ENCODE results near the gene OR5H1. TPM values are rescaled to one million over a fixed set of nuclear protein-coding genes. Genes with fewer than 3 reads are reported as not detected.

Gene OR5H1
- total RNA-seq = not detected in 2 replicates

DNA sequence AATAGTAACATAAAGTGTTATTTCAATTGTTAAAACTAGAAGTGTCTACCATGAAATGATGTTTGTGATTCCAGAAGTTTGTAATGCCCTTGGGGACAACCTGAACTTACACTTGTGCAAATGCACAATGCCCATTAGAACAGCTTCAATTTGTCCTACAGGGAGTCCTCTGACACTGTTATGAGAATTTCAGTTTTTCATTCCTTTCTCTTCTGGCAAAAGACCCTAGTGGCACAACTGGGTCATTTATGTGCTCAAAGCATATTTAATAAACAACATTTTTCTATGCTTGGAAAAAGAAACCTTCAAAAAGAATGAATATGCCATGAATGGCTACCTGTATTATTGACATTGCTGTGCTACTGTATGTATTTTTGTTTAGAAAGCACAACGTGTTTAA lies at the start of gene OR5H1:
TSS of gene OR5H1 (plus strand) at position 301 of the 400 bp plus-strand sequence. CDS start 1,977 bp downstream, outside the sequence.
- DNase-seq (ENCODE audit: low read depth) = no peak
- Histone ChIP-seq H3K27me3 (ENCODE audit: control insufficient read depth, insufficient read depth, low read length) (no peaks in the 10 kb centered on the region), H3K36me3 (ENCODE audit: control insufficient read depth, insufficient read depth, low read length) (no peaks in the 10 kb centered on the region), H3K4me3 (ENCODE audit: low read depth, low read length) (no peak within 1 kb of the TSS)
- FAIRE-seq = no peak
- TF ChIP-seq, protein P1, sequence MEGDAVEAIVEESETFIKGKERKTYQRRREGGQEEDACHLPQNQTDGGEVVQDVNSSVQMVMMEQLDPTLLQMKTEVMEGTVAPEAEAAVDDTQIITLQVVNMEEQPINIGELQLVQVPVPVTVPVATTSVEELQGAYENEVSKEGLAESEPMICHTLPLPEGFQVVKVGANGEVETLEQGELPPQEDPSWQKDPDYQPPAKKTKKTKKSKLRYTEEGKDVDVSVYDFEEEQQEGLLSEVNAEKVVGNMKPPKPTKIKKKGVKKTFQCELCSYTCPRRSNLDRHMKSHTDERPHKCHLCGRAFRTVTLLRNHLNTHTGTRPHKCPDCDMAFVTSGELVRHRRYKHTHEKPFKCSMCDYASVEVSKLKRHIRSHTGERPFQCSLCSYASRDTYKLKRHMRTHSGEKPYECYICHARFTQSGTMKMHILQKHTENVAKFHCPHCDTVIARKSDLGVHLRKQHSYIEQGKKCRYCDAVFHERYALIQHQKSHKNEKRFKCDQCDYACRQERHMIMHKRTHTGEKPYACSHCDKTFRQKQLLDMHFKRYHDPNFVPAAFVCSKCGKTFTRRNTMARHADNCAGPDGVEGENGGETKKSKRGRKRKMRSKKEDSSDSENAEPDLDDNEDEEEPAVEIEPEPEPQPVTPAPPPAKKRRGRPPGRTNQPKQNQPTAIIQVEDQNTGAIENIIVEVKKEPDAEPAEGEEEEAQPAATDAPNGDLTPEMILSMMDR (IDR thresholded peaks at IDR 0.05; ENCODE audit: insufficient read depth, low read length, severe bottlenecking) = no peak

DNA sequence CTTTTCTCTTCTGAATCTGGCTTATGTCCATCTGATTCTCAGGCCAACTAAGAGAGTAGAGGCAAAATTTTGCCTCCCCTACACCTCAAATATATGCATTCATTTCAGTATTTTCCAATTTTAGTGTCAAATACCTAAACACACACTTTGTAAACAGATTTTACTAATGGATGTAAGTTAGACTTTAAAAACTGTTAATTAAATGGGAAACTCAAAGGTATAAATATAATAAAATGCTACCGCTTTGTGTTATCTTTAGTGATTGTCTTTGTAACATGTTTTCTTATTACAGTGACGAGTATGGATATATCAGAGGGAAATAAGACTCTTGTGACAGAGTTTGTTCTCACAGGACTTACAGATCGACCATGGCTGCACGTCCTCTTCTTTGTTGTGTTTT lies 43.6 kb upstream of the OR5H1 start, which contains the start of gene OR5AC2:
TSS of gene OR5AC2 (plus strand) at position 301 of the 400 bp plus-strand sequence. CDS start at position 301, 0 bp downstream.
- DNase-seq (ENCODE audit: low read depth) = no peak
- Histone ChIP-seq H3K36me3 (ENCODE audit: control insufficient read depth, insufficient read depth, low read length) (no peaks in the 10 kb centered on the region), H3K27me3 (ENCODE audit: control insufficient read depth, insufficient read depth, low read length) (no peaks in the 10 kb centered on the region), H3K4me3 (ENCODE audit: low read depth, low read length) (no peak within 1 kb of the TSS)
- no peak for FAIRE-seq
- TF ChIP-seq, protein P1 (IDR thresholded peaks at IDR 0.05; ENCODE audit: insufficient read depth, low read length, severe bottlenecking) = no peak

DNA sequence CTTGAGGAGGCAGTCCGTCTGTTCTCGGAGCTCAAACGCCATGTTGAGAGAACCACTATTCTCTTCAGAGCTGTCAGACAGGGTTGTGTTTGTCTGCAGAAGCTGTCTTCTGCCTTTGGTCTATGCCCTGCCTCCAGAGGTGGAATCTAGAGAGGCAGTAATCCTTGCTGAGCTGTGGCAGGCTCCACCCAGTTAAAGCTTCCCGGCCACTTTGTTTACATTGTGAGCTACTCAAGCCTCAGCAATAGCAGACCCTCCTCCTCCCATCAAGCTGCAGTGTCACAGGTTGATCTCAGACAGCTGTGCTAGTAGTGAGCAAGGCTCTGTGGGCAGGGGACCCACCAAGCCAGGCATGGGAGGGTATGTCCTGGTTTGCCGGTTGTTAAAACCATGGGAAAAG lies 34.6 kb upstream of the OR5H1 start:
- DNase-seq (ENCODE audit: low read depth) (peak; percentile 7), FAIRE-seq (no peak)
- TF ChIP-seq, protein P1 (IDR thresholded peaks at IDR 0.05; ENCODE audit: insufficient read depth, low read length, severe bottlenecking) = no peak
- Histone ChIP-seq H3K27me3 (ENCODE audit: control insufficient read depth, insufficient read depth, low read length) (no peaks in the 10 kb centered on the region), H3K36me3 (ENCODE audit: control insufficient read depth, insufficient read depth, low read length) (no peaks in the 10 kb centered on the region), H3K4me3 (ENCODE audit: low read depth, low read length) (no peak overlapping the region)

DNA sequence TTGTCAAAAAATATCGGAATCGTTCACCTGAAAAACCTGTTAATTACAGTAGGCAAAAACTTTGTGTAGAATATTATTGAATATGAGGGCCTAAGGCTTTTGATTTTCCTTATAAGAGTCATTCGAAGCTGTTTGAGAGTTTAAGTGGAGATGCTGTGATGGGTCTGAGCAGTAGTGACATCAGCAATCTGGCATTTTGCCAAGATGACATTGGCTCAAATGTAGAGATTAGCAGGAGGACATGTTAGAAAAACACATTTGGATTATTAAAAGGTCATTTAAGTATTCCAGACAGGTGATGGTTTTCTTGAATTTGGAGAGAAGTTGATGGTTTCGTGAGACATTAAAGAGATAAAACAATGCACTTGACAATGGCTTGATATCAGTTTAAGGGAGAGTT lies 30.7 kb upstream of the OR5H1 start:
- Histone ChIP-seq H3K36me3 (ENCODE audit: control insufficient read depth, insufficient read depth, low read length) (no peaks in the 10 kb centered on the region), H3K27me3 (ENCODE audit: control insufficient read depth, insufficient read depth, low read length) (no peaks in the 10 kb centered on the region), H3K4me3 (ENCODE audit: low read depth, low read length) (no peak overlapping the region)
- FAIRE-seq (no peak), DNase-seq (ENCODE audit: low read depth) (no peak)
- TF ChIP-seq, protein P1 (IDR thresholded peaks at IDR 0.05; ENCODE audit: insufficient read depth, low read length, severe bottlenecking) = no peak

DNA sequence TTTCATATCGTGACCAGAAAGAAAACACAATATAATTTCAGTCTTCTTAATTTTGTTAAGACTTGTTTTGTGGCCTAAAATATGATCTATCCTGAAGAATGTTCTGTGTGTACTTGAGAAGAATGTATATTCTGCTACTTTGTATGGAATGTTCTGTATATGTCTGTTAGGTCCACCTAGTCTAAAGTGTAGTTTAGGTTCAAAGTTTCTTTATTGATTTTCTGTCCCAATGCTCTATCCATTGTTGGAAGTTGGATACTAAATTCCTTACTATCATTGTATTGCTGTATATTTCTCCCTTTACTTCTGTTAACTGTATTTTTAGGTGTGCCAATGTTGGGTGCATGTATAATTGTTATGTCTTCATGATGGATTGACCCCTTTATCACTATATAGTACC lies 22.4 kb upstream of the OR5H1 start:
- Histone ChIP-seq H3K36me3 (ENCODE audit: control insufficient read depth, insufficient read depth, low read length) (no peaks in the 10 kb centered on the region), H3K27me3 (ENCODE audit: control insufficient read depth, insufficient read depth, low read length) (no peaks in the 10 kb centered on the region), H3K4me3 (ENCODE audit: low read depth, low read length) (no peak overlapping the region)
- DNase-seq (ENCODE audit: low read depth) (no peak), FAIRE-seq (no peak)
- TF ChIP-seq, protein P1 (IDR thresholded peaks at IDR 0.05; ENCODE audit: insufficient read depth, low read length, severe bottlenecking) = no peak

Data from bronchial epithelial cell (primary cell).